B cell (primary cell): ENCODE measurements around the gene VWA1. TPM values are rescaled to one million over a fixed set of nuclear protein-coding genes. Genes with fewer than 3 reads are reported as not detected.

Experiments used
- ATAC-seq: fragments of 200-7000 bp; cut with Tn5 transposase; one replicate; pipeline ENCODE4 v1.10.0; 2021; ENCODE audit warnings: low read depth, mild to moderate bottlenecking, moderate number of reproducible peaks, moderate library complexity
- CTCF ChIA-PET: fragments of 350-600 bp; sonication (Branson Sonifier 250); formaldehyde crosslinking; loops from one replicate; lab custom pipeline; 2021; ENCODE audit warnings: antibody characterized with exemption, inconsistent platforms; lab: Charles Lee
- POLR2A ChIA-PET: fragments of 350-600 bp; sonication (Branson Sonifier 250); formaldehyde crosslinking; loops from one replicate; lab custom pipeline; 2021; ENCODE audit warnings: antibody characterized with exemption; lab: Charles Lee
- DNase-seq: peaks from one replicate; pipeline ENCODE4 v3.0.0; 2013
- H2AFZ ChIP-seq: 2 replicates; pipeline ENCODE4 v1.6.1; 2012; ENCODE audit warnings: mild to moderate bottlenecking, low read depth, low read length; ENCODE audit not compliant: insufficient read depth, poor library complexity, severe bottlenecking
- H3K27ac ChIP-seq, 2 donors: 1 replicate in 1 of 2; 2 replicates in 1 of 2; pipeline ENCODE4 v1.5.1; 2012 to 2013; ENCODE audit warnings: low read length in 2 of 2, mild to moderate bottlenecking in 2 of 2, moderate library complexity in 1 of 2
- H3K27me3 ChIP-seq, 4 experiments: fragments of 200-600 bp in 1 of 4; sonication (generic) in 1 of 4; replicated peaks in 1 of 4; 1 replicate in 2 of 4; 2 replicates in 2 of 4; pipeline versions ENCODE4 v1.6.1 to v1.7.0; 2013 to 2016; ENCODE audit warnings: low read length in 3 of 4, mild to moderate bottlenecking in 2 of 4, mixed read lengths in 1 of 4, moderate library complexity in 1 of 4; ENCODE audit not compliant: insufficient read depth in 4 of 4, control insufficient read depth in 3 of 4; ENCODE audit errors: control extremely low read depth in 1 of 4
- H3K36me3 ChIP-seq, 2 experiments: replicated peaks in 1 of 2; 1 replicate in 1 of 2; 2 replicates in 1 of 2; pipeline versions ENCODE4 v1.6.1 to v1.7.1; 2013; ENCODE audit warnings: low read length in 1 of 2; ENCODE audit not compliant: insufficient read depth in 2 of 2, control insufficient read depth in 1 of 2; ENCODE audit errors: control extremely low read depth in 1 of 2, extremely low read depth in 1 of 2
- H3K4me1 ChIP-seq, 2 donors: fragments of 200-600 bp in 1 of 2; sonication (generic) in 1 of 2; 1 replicate in 1 of 2; 2 replicates in 1 of 2; pipeline versions ENCODE4 v1.5.1 to v1.6.1; 2013 to 2017; ENCODE audit warnings: low read length in 2 of 2; ENCODE audit not compliant: control insufficient read depth in 2 of 2, insufficient read depth in 2 of 2
- H3K4me2 ChIP-seq: replicated peaks from 2 replicates; pipeline ENCODE3; 2012; ENCODE audit warnings: mild to moderate bottlenecking, low read depth, low read length; ENCODE audit not compliant: poor library complexity, severe bottlenecking
- H3K4me3 ChIP-seq, 5 experiments: fragments of 200-600 bp in 1 of 5; sonication (generic) in 1 of 5; 1 replicate in 3 of 5; 2 replicates in 2 of 5; pipeline versions ENCODE4 v1.5.1 to v1.7.0; 2011 to 2016; ENCODE audit warnings: low read length in 4 of 5, mild to moderate bottlenecking in 4 of 5, low read depth in 2 of 5, control low read depth in 1 of 5, moderate library complexity in 1 of 5; ENCODE audit not compliant: insufficient read depth in 1 of 5; ENCODE audit errors: control extremely low read depth in 1 of 5, extremely low read depth in 1 of 5
- H3K79me2 ChIP-seq: fragments of 200-600 bp; sonication (generic); one replicate; pipeline ENCODE4 v1.6.0; 2016; ENCODE audit warnings: low read length; ENCODE audit not compliant: control insufficient read depth, insufficient read depth
- H3K9ac ChIP-seq: fragments of 200-600 bp; sonication (generic); 2 replicates; pipeline ENCODE4 v1.6.1; 2017; ENCODE audit warnings: mild to moderate bottlenecking, low read length, moderate library complexity
- H3K9me3 ChIP-seq, 3 donors: one replicate each; pipeline versions ENCODE4 v1.6.1 to v1.7.1; 2013; ENCODE audit warnings: low read length in 2 of 3; ENCODE audit not compliant: control insufficient read depth in 2 of 3, insufficient read depth in 1 of 3; ENCODE audit errors: control extremely low read depth in 1 of 3
- H4K20me1 ChIP-seq: 2 replicates; pipeline ENCODE4 v1.6.0; 2012; ENCODE audit warnings: mild to moderate bottlenecking, low read length; ENCODE audit not compliant: insufficient read depth, control insufficient read depth, poor library complexity, severe bottlenecking
- H3K27ac Mint-ChIP-seq: one replicate; pipeline ENCODE4 v1.8.0; 2021; ENCODE audit warnings: mixed read lengths
- H3K27me3 Mint-ChIP-seq: one replicate; pipeline ENCODE4 v1.8.0; 2021; ENCODE audit warnings: mixed read lengths
- H3K4me1 Mint-ChIP-seq: one replicate; pipeline ENCODE4 v1.8.0; 2021; ENCODE audit warnings: mixed read lengths
- H3K4me3 Mint-ChIP-seq: one replicate; pipeline ENCODE4 v1.8.0; 2021; ENCODE audit warnings: mixed read lengths
- H3K9me3 Mint-ChIP-seq: one replicate; pipeline ENCODE4 v1.8.0; 2022; ENCODE audit warnings: mixed read lengths; ENCODE audit not compliant: insufficient read depth
- CTCF ChIP-seq: fragments of 200-600 bp; IDR thresholded peaks from one replicate; pipeline ENCODE4 v1.8.0; 2022; ENCODE audit warnings: antibody characterized with exemption, mild to moderate bottlenecking
- EZH2 ChIP-seq: IDR thresholded peaks from 2 replicates; pipeline ENCODE4 v1.6.1; 2012; ENCODE audit warnings: borderline replicate concordance, low read depth, mild to moderate bottlenecking, moderate library complexity, low read length; ENCODE audit not compliant: insufficient read depth, poor library complexity, severe bottlenecking
- WGBS: methylation state at CpG from one replicate; pipeline ENCODE4 v1.1.5; 2013; ENCODE audit warnings: missing lambda C conversion rate; ENCODE audit not compliant: insufficient coverage; 5-methylcytosine and 5-hydroxymethylcytosine counted together
- intact Hi-C: fragments of 100-400 bp; cut with micrococcal nuclease; formaldehyde crosslinking; loops from one replicate; pipeline ENCODE4 v1.10.0; 2022
- polyA plus RNA-seq: library from polyadenylated mRNA; depleted of rRNA; stranded (reverse); fragments of >200 nt; gene quantifications from 2 replicates; pipeline ENCODE4 v1.2.3, GENCODE V29; 2012
- total RNA-seq, 2 donors: library from RNA; stranded (reverse); fragments of 120-200 nt in 1 of 2; gene quantifications; 1 replicate in 1 of 2; 2 replicates in 1 of 2; pipeline versions ENCODE4 v1.2.3 to v1.2.4, GENCODE V29; 2013 to 2022

Gene VWA1
- total and polyA plus RNA-seq, 2 donors (not counting 1 experiment from before 2014, with no cell fraction given): 0.09 TPM; not detected in 1

GRCh38 chr1:1489861-1490260 lies 54.4 kb downstream of the VWA1 start:
- no peaks in the 10 kb centered on the region for H4K20me1 ChIP-seq
- Mint-ChIP-seq H3K4me3 (no peak overlapping the region), H3K27ac (no peak overlapping the region), H3K27me3 (no peaks in the 10 kb centered on the region), H3K4me1 (no peaks in the 10 kb centered on the region), H3K9me3 (peaks cover 4% of the 10 kb centered on the region)
- H3K9me3 ChIP-seq: peaks cover 0 to 25% (median 1%) of the 10 kb centered on the region in 3 donors
- 96% methylated on average over 19 of the region's 19 CpGs for WGBS
- H2AFZ ChIP-seq: no peak overlapping the region
- no peak for ATAC-seq
- no peaks in the 10 kb centered on the region for H3K79me2 ChIP-seq
- H3K27ac ChIP-seq: no peak overlapping the region
- no peak overlapping the region for H3K9ac ChIP-seq
- intact Hi-C loops: no loop called here
- POLR2A ChIA-PET: no interaction called here
- TF ChIP-seq CTCF (no peak), EZH2 (no peak)
- H3K4me1 ChIP-seq: no peaks in the 10 kb centered on the region
- H3K4me2 ChIP-seq: no peak overlapping the region
- no peaks in the 10 kb centered on the region for H3K27me3 ChIP-seq
- CTCF ChIA-PET: no interaction called here
- no peak overlapping the region for H3K4me3 ChIP-seq
- no peak for DNase-seq
- peaks cover 3 to 24% of the 10 kb centered on the region in 2 experiments for H3K36me3 ChIP-seq

DNA sequence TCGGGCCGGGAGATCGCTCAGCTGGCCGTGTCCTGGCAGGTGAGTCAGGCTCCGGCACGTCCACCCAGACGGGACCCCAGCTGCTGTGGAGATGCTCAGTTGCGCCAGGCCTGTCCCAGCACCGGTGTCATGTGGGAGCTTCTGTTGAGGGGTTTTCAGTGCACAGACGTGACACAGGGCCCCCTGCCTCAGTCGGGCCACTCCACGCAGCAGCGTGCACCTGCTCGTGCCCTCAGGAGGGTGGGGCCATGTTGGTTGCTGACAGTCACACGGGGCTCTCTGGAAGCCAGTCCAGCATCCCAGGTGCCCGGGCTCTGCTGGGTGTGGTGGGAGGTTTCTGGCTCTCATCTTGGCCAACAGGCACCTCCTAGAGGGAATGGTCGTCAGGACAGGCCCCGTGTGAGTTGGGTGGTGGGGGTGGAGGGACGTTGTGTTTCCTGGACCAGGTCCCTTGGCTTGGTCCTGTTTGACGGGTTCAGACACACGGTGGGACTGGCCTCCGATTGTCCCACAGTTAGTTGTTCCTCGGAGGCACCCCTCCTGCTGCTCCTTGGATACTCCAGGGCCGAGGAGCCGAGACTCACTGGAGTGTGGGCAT lies 55.2 kb downstream of the VWA1 start:
- H3K4me3 Mint-ChIP-seq: no peak overlapping the region
- Histone ChIP-seq H3K4me1 (no peaks in the 10 kb centered on the region), H3K9me3 (peaks cover 0 to 25% (median 1%) of the 10 kb centered on the region in 3 donors), H3K9ac (no peak overlapping the region), H3K4me2 (no peak overlapping the region), H3K27ac (no peak overlapping the region), H3K27me3 (no peaks in the 10 kb centered on the region), H3K79me2 (no peaks in the 10 kb centered on the region), H2AFZ (no peak overlapping the region), H3K4me3 (no peak overlapping the region), H4K20me1 (no peaks in the 10 kb centered on the region), H3K36me3 (peaks cover 3 to 24% of the 10 kb centered on the region in 2 experiments)
- ChIA-PET POLR2A (no interaction called here), CTCF (no interaction called here)
- H3K4me1 Mint-ChIP-seq: no peaks in the 10 kb centered on the region
- peaks cover 4% of the 10 kb centered on the region for H3K9me3 Mint-ChIP-seq
- intact Hi-C loops: no loop called here
- over 99% methylated on average over 18 of the region's 25 CpGs for WGBS
- H3K27ac Mint-ChIP-seq: no peak overlapping the region
- TF ChIP-seq EZH2 (no peak), CTCF (no peak)
- H3K27me3 Mint-ChIP-seq: no peaks in the 10 kb centered on the region
- no peak for DNase-seq
- no peak for ATAC-seq
